HepG2 (cell line): ENCODE results near the gene VILL. TPM values are rescaled to one million over a fixed set of nuclear protein-coding genes. Genes with fewer than 3 reads are reported as not detected.
A peak's percentile ranks its signal among the peaks of the same experiment; 100 is the strongest.

Source experiments
- ATAC-seq: fragments of 200-7000 bp; cut with Tn5 transposase; 3 replicates; pipeline ENCODE4 v1.9.1; 2020; ENCODE audit warnings: mild to moderate bottlenecking, moderate library complexity
- BruUV-seq: library from RNA; stranded (reverse); fragments of 400-500 nt; replicated peaks from 2 replicates; lab custom pipeline; 2021; lab: Mats Ljungman, UMichigan
- CTCF ChIA-PET: fragments of 300-600 bp; formaldehyde crosslinking; extraction: SDS; loops from one replicate; lab custom pipeline; 2021; ENCODE audit warnings: low total read pairs, inconsistent platforms, low intra/inter-chr PET ratio; lab: Yijun Ruan, JAX
- POLR2A ChIA-PET: fragments of 350-600 bp; sonication (Branson Sonifier 250); formaldehyde crosslinking; loops from one replicate; lab custom pipeline; 2020; ENCODE audit warnings: antibody characterized with exemption, inconsistent platforms; lab: Yijun Ruan, JAX
- DNase-seq: peaks from one replicate; pipeline ENCODE4 v3.0.0-alpha.2; 2015; ENCODE audit warnings: low spot score
- FAIRE-seq: peaks from 3 replicates; lab custom pipeline; 2011; peaks lifted over from hg19 to GRCh38; lab: Jason Lieb, UNC
- H2AFZ ChIP-seq: one replicate; pipeline ENCODE4 v1.6.1; 2011; ENCODE audit warnings: low read length, inconsistent platforms
- H3K27ac ChIP-seq: fragments of 300-600 bp; 3 replicates; pipeline ENCODE4 v1.8.0; 2011; ENCODE audit warnings: mixed run types, mild to moderate bottlenecking, mixed read lengths, low read length, inconsistent platforms; ENCODE audit not compliant: insufficient read depth; ENCODE audit errors: extremely low read length
- H3K27me3 ChIP-seq, 2 experiments: fragments of 200-600 bp in 1 of 2; 2 replicates in 1 of 2; 3 replicates in 1 of 2; pipeline versions ENCODE4 v1.6.0 to v1.8.0; 2011; ENCODE audit warnings: low read length in 2 of 2, mild to moderate bottlenecking in 2 of 2, moderate library complexity in 2 of 2, inconsistent platforms in 1 of 2; ENCODE audit not compliant: insufficient read depth in 2 of 2, control insufficient read depth in 1 of 2
- H3K36me3 ChIP-seq, 2 experiments: fragments of 200-600 bp in 1 of 2; replicated peaks in 1 of 2; 2 replicates in 1 of 2; 3 replicates in 1 of 2; pipeline versions ENCODE4 v1.5.1 to v1.8.0; 2011; ENCODE audit warnings: low read length in 2 of 2, inconsistent platforms in 1 of 2; ENCODE audit not compliant: insufficient read depth in 2 of 2, control insufficient read depth in 1 of 2
- H3K4me1 ChIP-seq: 2 replicates; pipeline ENCODE4 v1.5.1; 2012; ENCODE audit warnings: low read length, inconsistent platforms; ENCODE audit not compliant: insufficient read depth
- H3K4me2 ChIP-seq: 2 replicates; pipeline ENCODE4 v1.6.0; 2011; ENCODE audit warnings: low read depth, low read length, inconsistent platforms
- H3K4me3 ChIP-seq, 3 experiments: fragments of 200-600 bp in 1 of 3; sonication (generic), shearing (Covaris generic) in 1 of 3; replicated peaks in 1 of 3; 2 replicates each; pipeline ENCODE4 v1.5.1; 2011 to 2016; ENCODE audit warnings: low read length in 3 of 3, inconsistent platforms in 2 of 3, low read depth in 2 of 3, mild to moderate bottlenecking in 2 of 3, control low read depth in 1 of 3, mixed read lengths in 1 of 3; ENCODE audit not compliant: insufficient read depth in 1 of 3
- H3K79me2 ChIP-seq: one replicate; pipeline ENCODE4 v1.6.1; 2011; ENCODE audit warnings: low read length, inconsistent platforms; ENCODE audit not compliant: insufficient read depth
- H3K9ac ChIP-seq: 2 replicates; pipeline ENCODE4 v1.6.0; 2011; ENCODE audit warnings: mild to moderate bottlenecking, low read depth, low read length, inconsistent platforms; ENCODE audit not compliant: insufficient read depth
- H3K9me3 ChIP-seq: 2 replicates; pipeline ENCODE4 v1.5.1; 2012; ENCODE audit warnings: mild to moderate bottlenecking, low read length
- H4K20me1 ChIP-seq: 2 replicates; pipeline ENCODE4 v1.6.0; 2011; ENCODE audit warnings: inconsistent platforms, mild to moderate bottlenecking, low read length, moderate library complexity; ENCODE audit not compliant: insufficient read depth
- KDM2A ChIP-seq: sonication (generic); formaldehyde crosslinking; IDR thresholded peaks from 2 replicates; pipeline ENCODE4 v1.4.0; 2020; ENCODE audit warnings: low read depth, missing genetic modification reagents, borderline replicate concordance
- NFATC3 ChIP-seq: sonication (generic); formaldehyde crosslinking; IDR thresholded peaks from 2 replicates; pipeline ENCODE4 v1.5.1; 2020; ENCODE audit warnings: mild to moderate bottlenecking, missing genetic modification reagents
- NR2F6 ChIP-seq, 2 experiments: IDR thresholded peaks; 2 replicates each; pipeline ENCODE4 v1.6.1; 2016; ENCODE audit warnings: antibody characterized with exemption in 1 of 2, mild to moderate bottlenecking in 1 of 2
- POLR2AphosphoS5 ChIP-seq: IDR thresholded peaks from 2 replicates; pipeline ENCODE4 v1.6.1; 2012; ENCODE audit warnings: low read depth, low read length
- PRPF4 ChIP-seq: fragments of 200-400 bp; formaldehyde crosslinking; IDR thresholded peaks from 2 replicates; pipeline ENCODE4 v1.6.1; 2016; ENCODE audit warnings: low read length, low read depth; ENCODE audit not compliant: poor library complexity, severe bottlenecking
- RBM22 ChIP-seq: fragments of 200-400 bp; formaldehyde crosslinking; optimal IDR thresholded peaks from 2 replicates; pipeline ENCODE3; 2017; ENCODE audit warnings: mild to moderate bottlenecking, low read length, moderate library complexity
- ZFX ChIP-seq: sonication (generic); formaldehyde crosslinking; IDR thresholded peaks from 2 replicates; pipeline ENCODE4 v1.4.0; 2020; ENCODE audit warnings: mild to moderate bottlenecking, low read depth, missing genetic modification reagents, moderate library complexity
- ZNF232 ChIP-seq: sonication (generic); formaldehyde crosslinking; IDR thresholded peaks from 2 replicates; pipeline ENCODE4 v1.4.0; 2020; ENCODE audit warnings: missing genetic modification reagents, borderline replicate concordance
- ZNF644 ChIP-seq: IDR thresholded peaks from 2 replicates; pipeline ENCODE4 v1.6.1; 2016; ENCODE audit warnings: low read depth
- WGBS: methylation state at CpG from one replicate; pipeline ENCODE4 v1.1.6; 2017; ENCODE audit warnings: low lambda C conversion rate; 5-methylcytosine and 5-hydroxymethylcytosine counted together
- in situ Hi-C: cut with HindIII; loops from 2 replicates; pipeline ENCODE4 v1.10.0; 2017; ENCODE audit warnings: low pct_unique_long_range_greater_than_20kb; ENCODE audit not compliant: extremely low pct_ligation_motif_present
- intact Hi-C: fragments of 100-400 bp; cut with micrococcal nuclease; formaldehyde crosslinking; loops from one replicate; pipeline ENCODE4 v1.10.0; 2022; ENCODE audit not compliant: unreplicated experiment
- polyA plus RNA-seq, 8 experiments: library from polyadenylated mRNA; depleted of rRNA in 3 of 8; stranded (reverse) in 7 of 8; unstranded in 1 of 8; fragments of >200 nt; fragmentation: Illumina TruSeq in 4 of 8; extraction: Trizol in 4 of 8; gene quantifications; 2 replicates each; pipeline versions ENCODE4 v1.2.1 to v1.2.3, GENCODE V29; 2011 to 2016; ENCODE audit warnings: low read depth in 4 of 8, missing spikeins in 1 of 8, mixed read lengths in 1 of 8; ENCODE audit not compliant: insufficient read depth in 1 of 8
- total RNA-seq, 5 experiments: library from RNA; depleted of rRNA; stranded (reverse); fragments of >200 nt; fragmentation: Illumina TruSeq; extraction: Trizol; gene quantifications; 2 replicates each; pipeline ENCODE4 v1.2.3, GENCODE V29; 2016; ENCODE audit warnings: low read depth in 1 of 5
- TF ChIP-seq, protein P1 (sequence below): sonication (generic); formaldehyde crosslinking; IDR thresholded peaks from 2 replicates; pipeline ENCODE4 v1.5.0; 2020; ENCODE audit warnings: mild to moderate bottlenecking, missing genetic modification reagents, moderate library complexity

Gene VILL
- total and polyA plus RNA-seq, 2 of the 13 experiments (the other 11 are each of a cell fraction or from before 2014, with no cell fraction given), result 3.2 to 5.3 TPM

- Histone ChIP-seq H3K4me1 (peaks cover 59% of the 10 kb centered on the region), H3K27ac (no peak overlapping the region), H3K9me3 (no peaks in the 10 kb centered on the region), H3K9ac (no peak overlapping the region), H3K4me3 (no peak overlapping the region), H2AFZ (no peak overlapping the region), H3K36me3 (peaks cover 21 to 33% of the 10 kb centered on the region in 2 experiments)
- POLR2A ChIA-PET, result interaction anchor here (1.0 kb wide), 1 partner anchor 12 kb away, joined by 3 read pairs; no protein-coding TSS in a partner anchor
- CTCF ChIA-PET, result no interaction called here
- no peak for ATAC-seq
- FAIRE-seq, result no peak
- no TSS peak for BruUV-seq
- TF ChIP-seq PRPF4, result no peak
- TF ChIP-seq, all 625 proteins: peak for 0
- no peak overlapping the region for H3K4me2 ChIP-seq
- H4K20me1 ChIP-seq, result no peaks in the 10 kb centered on the region
- in situ Hi-C loops, result no loop called here
- H3K79me2 ChIP-seq, result no peaks in the 10 kb centered on the region
- no peak for DNase-seq
- intact Hi-C loops, result no loop called here
- H3K27me3 ChIP-seq, result no peaks in the 10 kb centered on the region; a peak in 1 of 5 replicates
- WGBS, result 87% methylated on average over 7 of the region's 7 CpGs
These were observed 6.0 kb upstream of the VILL start for GRCh38 chr3:37984596-37984995.

DNA sequence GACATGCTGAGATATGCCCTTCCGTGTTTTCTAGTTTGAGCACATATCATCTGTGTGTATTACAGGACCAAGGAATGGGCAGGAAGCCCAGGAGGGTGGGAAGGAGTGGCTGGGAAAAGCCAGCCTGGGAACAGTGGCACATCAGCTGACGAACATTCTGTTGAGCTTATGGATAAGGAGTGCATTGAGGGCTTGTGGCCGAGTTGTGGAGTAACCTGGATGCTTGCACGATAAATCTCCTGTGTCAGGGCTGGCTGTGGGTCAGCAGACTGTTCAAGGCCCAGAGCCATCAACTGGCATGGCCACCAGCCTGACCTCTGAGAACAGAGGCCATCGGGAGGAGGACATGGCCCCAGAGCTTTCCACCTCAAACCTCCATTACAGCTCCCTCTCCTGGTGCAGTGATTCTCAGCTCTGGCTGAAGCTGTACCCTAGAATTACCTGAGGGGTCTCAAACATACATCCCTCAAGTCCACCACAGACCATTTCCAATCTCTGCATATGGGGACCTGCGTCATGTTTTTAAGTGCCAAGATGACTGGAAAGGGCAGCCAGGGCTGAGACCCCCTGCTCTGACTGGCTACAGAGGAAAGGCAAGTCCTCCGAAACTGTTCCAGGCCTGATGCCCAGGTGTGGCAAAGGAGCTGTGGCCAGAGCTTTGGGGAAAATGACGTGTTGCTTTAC is 4.8 kb upstream of the VILL start:
- BruUV-seq, result no TSS peak
- ChIA-PET POLR2A (interaction anchor here (1.0 to 1.5 kb wide), 2 partner anchors 11 to 21 kb away, joined by 3 to 4 read pairs; no protein-coding TSS in a partner anchor), CTCF (no interaction called here)
- Histone ChIP-seq H3K36me3 (peaks cover 15 to 27% of the 10 kb centered on the region in 2 experiments), H3K27me3 (peaks cover 1 to 4% of the 10 kb centered on the region in 2 experiments; a peak in 4 of 5 replicates), H3K9me3 (no peaks in the 10 kb centered on the region), H3K4me3 (no peak overlapping the region), H4K20me1 (no peaks in the 10 kb centered on the region), H3K4me2 (no peak overlapping the region), H2AFZ (no peak overlapping the region), H3K9ac (no peak overlapping the region), H3K79me2 (no peaks in the 10 kb centered on the region), H3K27ac (no peak overlapping the region), H3K4me1 (peaks cover 59% of the 10 kb centered on the region)
- intact Hi-C loops (no loop called here), in situ Hi-C loops (no loop called here)
- WGBS, result 76% methylated on average over 7 of the region's 8 CpGs
- TF ChIP-seq, protein P1, sequence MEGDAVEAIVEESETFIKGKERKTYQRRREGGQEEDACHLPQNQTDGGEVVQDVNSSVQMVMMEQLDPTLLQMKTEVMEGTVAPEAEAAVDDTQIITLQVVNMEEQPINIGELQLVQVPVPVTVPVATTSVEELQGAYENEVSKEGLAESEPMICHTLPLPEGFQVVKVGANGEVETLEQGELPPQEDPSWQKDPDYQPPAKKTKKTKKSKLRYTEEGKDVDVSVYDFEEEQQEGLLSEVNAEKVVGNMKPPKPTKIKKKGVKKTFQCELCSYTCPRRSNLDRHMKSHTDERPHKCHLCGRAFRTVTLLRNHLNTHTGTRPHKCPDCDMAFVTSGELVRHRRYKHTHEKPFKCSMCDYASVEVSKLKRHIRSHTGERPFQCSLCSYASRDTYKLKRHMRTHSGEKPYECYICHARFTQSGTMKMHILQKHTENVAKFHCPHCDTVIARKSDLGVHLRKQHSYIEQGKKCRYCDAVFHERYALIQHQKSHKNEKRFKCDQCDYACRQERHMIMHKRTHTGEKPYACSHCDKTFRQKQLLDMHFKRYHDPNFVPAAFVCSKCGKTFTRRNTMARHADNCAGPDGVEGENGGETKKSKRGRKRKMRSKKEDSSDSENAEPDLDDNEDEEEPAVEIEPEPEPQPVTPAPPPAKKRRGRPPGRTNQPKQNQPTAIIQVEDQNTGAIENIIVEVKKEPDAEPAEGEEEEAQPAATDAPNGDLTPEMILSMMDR (CRISPR knock-in tag), result peak; percentile 48
- peak; percentile 21; the same call in 1 of the 2 replicates for TF ChIP-seq ZFX (CRISPR knock-in tag)
- TF ChIP-seq RBM22, result peak; percentile 60
- TF ChIP-seq ZNF644 (CRISPR knock-in tag), result 0 out of 2 replicates have a peak, but pooled peaks have one; percentile 45
- no peak for TF ChIP-seq NFATC3 (CRISPR knock-in tag)
- peak; percentile 44; the same call in 1 of the 2 replicates for TF ChIP-seq KDM2A
- no peak for TF ChIP-seq NR2F6 (IDR thresholded peaks at IDR 0.05)
- 0 out of 2 replicates have a peak, but pooled peaks have one; percentile 28 for TF ChIP-seq NR2F6 (CRISPR knock-in tag; IDR thresholded peaks at IDR 0.05)
- TF ChIP-seq POLR2AphosphoS5, result 0 out of 2 replicates have a peak, but pooled peaks have one; percentile 11
- TF ChIP-seq ZNF232 (CRISPR knock-in tag), result no peak
- ATAC-seq (peak; percentile 17), DNase-seq (no peak), FAIRE-seq (no peak)
